Measurements from ENCODE around the gene PIK3R1.

Gene PIK3R1

GRCh38 chr5:68252673-68253623, 37.4 kb downstream of the PIK3R1 start:
- peak; percentile 75 for DNase-seq (ENCODE audit: low spot score)

- DNase-seq (ENCODE audit: low spot score): no peak
Observed at GRCh38 chr5:68253624-68254585, 38.3 kb downstream of the PIK3R1 start.

- no peak for DNase-seq (ENCODE audit: low spot score)
Observed at GRCh38 chr5:68254810-68255209, 39.3 kb downstream of the PIK3R1 start.

- no peak for DNase-seq (ENCODE audit: low spot score)
Observed at GRCh38 chr5:68255305-68256120, 40.0 kb downstream of the PIK3R1 start.

- DNase-seq (ENCODE audit: low spot score): no peak
Observed at GRCh38 chr5:68257210-68257609, 41.7 kb downstream of the PIK3R1 start.

- no peak for DNase-seq (ENCODE audit: low spot score)
Observed at GRCh38 chr5:68258531-68258930, 43.0 kb downstream of the PIK3R1 start.

GRCh38 chr5:68259700-68260099, 44.1 kb downstream of the PIK3R1 start:
- DNase-seq (ENCODE audit: low spot score): no peak

GRCh38 chr5:68260467-68260866, 44.9 kb downstream of the PIK3R1 start:
- no peak for DNase-seq (ENCODE audit: low spot score)

GRCh38 chr5:68261169-68261568, 45.6 kb downstream of the PIK3R1 start:
- DNase-seq (ENCODE audit: low spot score): no peak

- DNase-seq (ENCODE audit: low spot score): no peak
Observed at GRCh38 chr5:68261569-68262065, 46.1 kb downstream of the PIK3R1 start.

GRCh38 chr5:68264024-68264956, 48.7 kb downstream of the PIK3R1 start:
- peak; percentile 51 for DNase-seq (ENCODE audit: low spot score)

GRCh38 chr5:68265347-68265746, 49.8 kb downstream of the PIK3R1 start:
- DNase-seq (ENCODE audit: low spot score): no peak

- DNase-seq (ENCODE audit: low spot score): peak; percentile 40
Observed at GRCh38 chr5:68265822-68266395, 50.4 kb downstream of the PIK3R1 start.

- DNase-seq (ENCODE audit: low spot score): no peak
Observed at GRCh38 chr5:68266457-68266856, 50.9 kb downstream of the PIK3R1 start.

GRCh38 chr5:68267066-68267465, 51.5 kb downstream of the PIK3R1 start:
- DNase-seq (ENCODE audit: low spot score): no peak

GRCh38 chr5:68268101-68268851, 52.7 kb downstream of the PIK3R1 start:
- no peak for DNase-seq (ENCODE audit: low spot score)

GRCh38 chr5:68268852-68269130, 53.2 kb downstream of the PIK3R1 start:
- DNase-seq (ENCODE audit: low spot score): no peak

GRCh38 chr5:68269820-68270219, 54.3 kb downstream of the PIK3R1 start:
- no peak for DNase-seq (ENCODE audit: low spot score)

GRCh38 chr5:68270399-68270975, 54.9 kb downstream of the PIK3R1 start:
- no peak for DNase-seq (ENCODE audit: low spot score)
